GM18511 (cell line): ENCODE results near the gene GRB7.
"Not testable (repeated sequence)": the region's sequence is repeated elsewhere in the genome, so short reads cannot be mapped to it uniquely, and the experiment has no call there.

ENCODE experiments used
- ATAC-seq: cut with Tn5 transposase; IDR thresholded peaks from one replicate; pipeline ENCODE4 v1.9.1; 2021; ENCODE audit warnings: mild to moderate bottlenecking, moderate library complexity; ENCODE audit not compliant: unreplicated experiment

Gene GRB7

DNA sequence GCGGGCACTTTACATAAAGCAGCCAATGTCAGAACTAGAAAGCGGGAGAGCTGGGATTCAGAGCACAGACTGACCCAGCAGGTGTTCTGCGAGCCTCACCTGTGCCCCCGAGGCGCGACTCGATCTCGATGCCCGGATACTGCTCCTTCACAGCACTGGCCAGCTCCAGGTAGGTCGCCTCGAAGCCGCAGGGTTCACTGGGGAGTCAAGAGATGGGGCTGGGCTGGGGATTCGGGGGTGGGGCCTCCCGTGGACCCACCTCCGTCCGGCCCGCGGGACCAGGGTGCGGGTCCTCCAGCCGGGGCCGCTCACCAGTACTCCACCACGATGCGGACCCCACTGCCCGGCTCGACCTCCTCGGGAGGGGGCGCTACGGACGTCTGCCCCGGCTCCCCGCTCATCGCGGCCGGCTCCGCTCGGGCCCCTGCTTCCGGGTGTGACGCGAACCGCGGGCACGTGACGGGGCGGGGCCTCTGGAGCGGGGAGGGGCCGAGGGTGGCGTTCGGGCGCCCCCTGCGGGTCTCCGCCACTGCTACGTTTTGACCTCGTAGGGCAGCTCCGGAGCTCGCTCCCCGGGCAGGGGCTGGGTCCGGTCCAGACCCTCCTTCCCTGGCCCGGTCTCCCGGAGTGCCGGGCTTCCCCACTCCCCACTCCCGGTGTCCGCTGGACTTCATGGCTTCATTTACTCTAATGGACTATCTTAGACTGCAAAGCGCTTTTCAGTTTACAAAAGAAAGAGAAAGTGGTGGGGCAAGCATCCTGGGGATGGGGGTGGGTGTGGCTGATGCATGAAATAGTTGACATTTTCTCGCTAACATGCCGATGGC is 7.4 kb upstream of the GRB7 start, which contains the start of gene MIEN1:
Gene MIEN1, minus strand, starts transcription at position 438 of the 827 bp plus-strand sequence. Its CDS starts 37 bp downstream, at position 401.
- ATAC-seq: peak; percentile 86

DNA sequence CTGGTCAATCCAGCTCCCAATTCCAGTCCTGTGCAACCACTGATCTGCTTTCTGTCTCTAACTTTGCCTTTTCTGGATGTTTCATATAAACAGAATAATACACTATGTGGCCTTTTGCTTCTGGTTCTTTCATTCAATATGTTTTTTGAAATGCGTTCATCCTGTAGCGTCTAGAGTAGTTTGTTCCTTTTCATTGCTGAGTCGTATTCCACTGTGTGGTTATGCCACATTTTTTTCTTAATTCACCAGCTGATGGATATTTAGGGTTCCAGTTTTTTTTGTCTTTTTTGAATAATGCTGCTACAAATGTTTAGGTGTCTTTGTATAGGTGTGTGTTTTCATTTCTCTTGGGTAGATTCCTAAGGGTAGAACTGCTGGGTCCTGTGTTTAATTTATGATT is 5.2 kb upstream of the GRB7 start:
- no peak for ATAC-seq

DNA sequence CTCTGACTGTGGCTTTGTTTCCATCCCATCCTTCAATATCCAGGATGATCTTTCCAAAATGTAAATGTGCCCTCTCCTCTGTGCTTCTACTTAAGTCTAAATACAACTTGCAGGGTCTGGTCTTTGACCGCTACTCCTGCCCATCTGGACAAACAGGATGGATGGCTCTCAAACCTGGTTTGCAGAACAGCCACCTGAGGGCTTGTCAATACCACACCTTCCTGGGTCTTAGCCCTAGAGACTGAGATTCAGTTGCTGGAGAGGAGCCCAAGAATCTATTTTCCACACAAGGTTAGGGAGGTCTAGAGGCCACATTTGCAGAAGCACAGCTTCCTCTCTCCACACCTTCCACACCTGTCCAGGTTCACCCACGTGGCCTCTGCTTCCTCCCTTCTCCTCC is 1.9 kb upstream of the GRB7 start:
- no peak for ATAC-seq

DNA sequence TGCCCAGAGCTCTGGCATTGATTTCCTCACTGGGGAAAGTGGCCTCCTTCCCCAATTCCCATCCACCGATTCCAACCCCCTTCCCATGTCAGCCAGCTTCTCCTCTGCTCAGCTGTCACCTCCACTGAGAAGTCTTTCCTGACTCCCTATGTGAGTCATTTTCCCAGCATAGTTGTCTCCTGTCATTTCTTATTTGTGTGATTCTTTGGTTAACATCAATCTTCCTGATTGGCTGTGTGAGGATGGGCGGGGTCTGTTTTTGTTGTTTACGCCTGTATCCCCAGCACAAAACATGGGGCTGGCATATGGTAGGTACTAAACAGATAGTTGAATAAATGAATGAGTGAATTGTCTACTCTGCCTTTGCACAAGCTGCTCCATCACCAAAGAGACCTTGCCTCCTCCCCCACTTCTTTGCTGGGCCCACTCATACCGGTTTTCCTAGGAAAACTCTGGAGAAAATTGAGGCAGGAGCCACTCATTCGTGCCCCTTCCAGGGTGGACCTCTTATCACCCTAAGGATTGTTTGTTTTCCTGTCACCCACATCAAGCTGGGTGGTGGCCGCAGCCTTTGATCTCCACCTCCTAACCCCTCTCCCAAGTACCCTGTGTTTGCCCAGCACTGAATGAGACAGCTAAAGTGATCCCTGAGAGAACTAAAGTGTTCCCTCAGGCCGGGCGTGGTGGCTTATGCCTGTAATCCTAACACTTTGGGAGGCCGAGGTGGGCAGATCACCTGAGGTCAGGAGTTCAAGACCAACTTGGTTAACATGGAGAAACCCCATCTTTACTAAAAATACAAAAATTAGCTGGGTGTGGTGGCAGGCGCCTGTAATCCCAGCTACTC is 1.2 kb upstream of the GRB7 start:
- no peak for ATAC-seq

DNA sequence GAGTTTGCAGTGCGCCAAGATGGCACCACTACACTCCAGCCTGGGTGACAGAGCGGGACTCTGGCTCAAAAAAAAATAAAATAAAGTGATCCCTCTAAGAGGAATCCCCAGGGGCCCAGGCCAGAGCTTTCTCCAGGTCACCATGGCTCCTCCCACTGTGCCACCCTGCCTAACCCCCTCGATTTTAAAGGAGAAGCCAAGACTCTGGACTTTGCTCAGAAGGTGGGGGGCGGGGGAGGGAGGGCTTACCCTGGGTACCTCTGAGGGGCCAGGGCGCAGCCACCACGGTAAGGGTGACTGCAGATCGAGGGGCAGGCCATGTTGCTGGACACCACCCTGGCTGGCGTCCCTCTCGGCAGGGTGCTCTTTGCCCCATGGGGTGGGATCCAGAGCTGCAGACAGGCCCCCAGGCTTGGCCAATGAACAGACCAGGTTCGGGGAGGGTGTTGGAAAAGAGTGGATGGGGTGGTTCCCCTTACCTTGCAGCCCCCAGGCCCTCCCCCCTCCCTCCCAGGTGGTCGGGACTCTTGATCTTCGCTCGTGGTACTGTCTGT is 455 bp upstream of the GRB7 start:
- no peak for ATAC-seq

DNA sequence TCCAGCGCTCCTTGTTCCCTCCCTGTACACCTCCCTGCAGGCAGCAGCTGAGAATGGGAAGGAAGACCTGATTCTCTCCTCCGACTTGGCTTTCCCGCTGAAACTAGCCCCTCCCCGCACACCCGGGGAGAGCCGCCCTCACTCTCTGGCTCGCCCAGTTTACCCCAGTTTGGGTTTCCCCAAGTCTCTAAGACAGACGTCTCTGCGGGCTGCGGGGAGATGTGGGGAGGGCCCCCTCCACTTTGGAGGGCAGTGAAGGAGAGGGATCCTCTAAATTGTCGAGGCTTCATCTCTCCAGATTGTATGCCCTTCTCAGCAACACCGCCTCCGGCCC is 797 bp downstream of the GRB7 start:
- no peak for ATAC-seq

DNA sequence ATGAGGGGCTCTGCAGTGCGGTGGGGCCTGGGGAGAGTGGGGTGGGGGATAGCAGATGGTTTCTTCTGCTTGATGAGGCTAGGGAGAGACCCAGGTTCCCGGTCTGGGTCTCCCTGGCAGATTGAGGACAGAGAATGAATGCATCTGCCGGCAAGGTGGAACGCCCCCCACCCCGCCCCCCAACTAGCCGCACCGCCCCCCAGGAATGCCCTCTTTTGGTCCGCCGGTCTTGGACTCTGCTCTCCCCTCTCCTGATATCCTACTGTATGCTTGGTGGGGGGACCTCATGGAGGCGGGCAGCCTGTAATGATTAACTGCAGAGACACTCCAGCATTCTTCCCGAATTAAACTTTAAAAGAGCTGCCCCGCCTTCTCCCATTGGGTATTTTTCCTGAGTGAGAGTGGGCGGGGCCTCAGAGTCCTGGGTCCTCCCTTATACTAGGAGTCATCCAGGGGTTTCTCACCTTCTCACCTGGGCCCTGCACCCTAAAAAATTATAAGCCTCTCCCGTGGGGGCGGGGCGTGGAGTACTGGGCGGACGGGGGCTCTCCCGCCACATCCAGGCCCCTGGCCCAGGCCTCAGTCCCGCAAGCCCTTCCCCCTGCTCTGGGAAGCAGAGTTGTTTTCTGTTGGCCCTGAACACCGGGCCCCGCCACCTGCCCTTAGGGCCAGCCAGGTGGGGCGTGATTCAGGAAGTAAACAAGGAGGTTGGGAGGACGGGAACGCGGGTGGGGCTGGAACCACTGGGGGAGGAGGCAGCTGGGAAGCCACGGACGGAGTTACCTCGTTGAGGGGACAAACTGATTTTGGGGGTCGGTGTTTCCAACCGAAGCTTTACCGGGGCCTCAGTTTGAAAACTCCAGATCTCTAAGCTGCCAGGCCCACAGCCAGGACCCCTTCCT is 1.5 kb downstream of the GRB7 start:
- no peak for ATAC-seq

DNA sequence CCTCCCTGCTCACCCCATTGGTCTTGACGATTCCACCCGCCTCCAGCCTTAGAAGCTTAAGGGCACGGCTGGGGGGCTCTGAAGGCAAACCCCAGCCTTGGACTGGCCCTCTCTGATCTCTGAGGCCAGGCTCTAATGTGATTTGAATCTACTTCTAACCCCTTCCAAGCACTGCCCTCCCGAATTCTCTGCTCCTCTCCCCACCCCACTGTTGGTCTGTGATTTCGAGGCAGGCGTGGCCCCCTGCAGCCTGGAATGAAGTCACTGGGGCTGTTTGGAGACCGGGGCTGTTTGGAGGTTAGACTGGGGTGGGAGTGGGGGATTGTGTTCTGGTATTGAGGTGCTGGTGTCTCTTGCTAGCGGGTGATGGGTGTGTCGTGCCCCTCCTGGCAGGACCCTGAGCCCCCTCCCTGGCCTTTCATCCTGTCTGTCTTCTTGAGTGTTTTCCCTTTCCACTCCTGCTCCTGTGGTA is 2.2 kb downstream of the GRB7 start:
- no peak for ATAC-seq

DNA sequence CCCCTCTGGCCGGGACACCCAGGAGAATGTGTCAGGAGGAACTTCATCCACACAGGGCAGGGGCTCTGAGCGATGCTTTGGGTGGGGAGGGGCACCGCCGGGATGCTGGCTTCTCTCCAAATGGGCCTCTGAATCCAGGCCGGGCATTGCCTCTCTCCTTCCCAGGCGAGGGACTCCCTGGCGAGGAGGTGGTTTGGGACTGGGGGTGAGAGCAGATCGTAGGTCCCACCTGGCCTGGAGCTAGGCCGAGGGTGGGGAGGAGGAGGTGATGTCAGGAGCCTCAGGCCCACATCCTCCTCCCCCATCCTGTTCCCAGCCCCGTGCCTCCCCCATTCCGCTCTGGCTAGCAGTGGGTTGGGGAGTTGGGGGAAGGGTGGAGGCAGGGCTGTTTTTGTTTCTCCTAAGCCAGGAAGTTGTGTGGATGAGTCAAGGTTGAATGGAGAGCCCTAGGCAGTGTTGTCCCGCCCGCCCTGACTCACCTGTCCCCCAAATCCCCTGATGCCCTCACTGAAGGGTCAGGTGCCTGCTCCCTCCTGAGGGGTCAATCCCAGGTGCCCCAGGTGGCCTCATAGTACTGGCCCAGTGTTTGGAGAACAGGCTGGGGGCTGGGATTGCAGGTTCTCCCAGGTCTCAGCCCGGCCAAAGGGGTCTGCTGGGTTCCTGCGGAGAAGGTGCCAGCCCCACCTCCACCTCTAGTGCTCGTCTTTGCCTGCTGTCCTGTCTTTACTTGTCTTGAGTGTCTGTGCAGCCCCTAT is 2.8 kb downstream of the GRB7 start:
- no peak for ATAC-seq

DNA sequence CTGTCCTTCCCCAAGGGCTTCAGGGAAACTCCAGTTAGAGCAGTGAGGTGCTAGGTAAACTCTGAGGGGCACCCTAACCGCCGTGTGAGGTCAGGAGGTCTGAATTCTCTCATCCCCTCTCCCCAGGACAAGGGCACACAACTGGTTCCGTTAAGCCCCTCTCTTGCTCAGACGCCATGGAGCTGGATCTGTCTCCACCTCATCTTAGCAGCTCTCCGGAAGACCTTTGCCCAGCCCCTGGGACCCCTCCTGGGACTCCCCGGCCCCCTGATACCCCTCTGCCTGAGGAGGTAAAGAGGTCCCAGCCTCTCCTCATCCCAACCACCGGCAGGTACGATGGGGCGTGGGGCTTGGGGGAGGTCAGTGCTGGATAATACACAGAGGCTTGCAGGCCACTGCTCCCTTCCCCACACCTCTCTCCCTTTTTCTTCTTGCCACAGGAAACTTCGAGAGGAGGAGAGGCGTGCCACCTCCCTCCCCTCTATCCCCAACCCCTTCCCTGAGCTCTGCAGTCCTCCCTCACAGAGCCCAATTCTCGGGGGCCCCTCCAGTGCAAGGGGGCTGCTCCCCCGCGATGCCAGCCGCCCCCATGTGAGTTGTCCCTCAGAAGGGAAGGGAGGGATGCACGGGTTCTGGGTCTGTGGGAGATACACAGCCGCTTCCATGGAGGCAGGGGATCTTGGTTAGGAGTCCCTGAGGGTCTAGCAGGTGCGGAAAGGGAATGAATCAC is 4.6 kb downstream of the GRB7 start:
- ATAC-seq: no peak

DNA sequence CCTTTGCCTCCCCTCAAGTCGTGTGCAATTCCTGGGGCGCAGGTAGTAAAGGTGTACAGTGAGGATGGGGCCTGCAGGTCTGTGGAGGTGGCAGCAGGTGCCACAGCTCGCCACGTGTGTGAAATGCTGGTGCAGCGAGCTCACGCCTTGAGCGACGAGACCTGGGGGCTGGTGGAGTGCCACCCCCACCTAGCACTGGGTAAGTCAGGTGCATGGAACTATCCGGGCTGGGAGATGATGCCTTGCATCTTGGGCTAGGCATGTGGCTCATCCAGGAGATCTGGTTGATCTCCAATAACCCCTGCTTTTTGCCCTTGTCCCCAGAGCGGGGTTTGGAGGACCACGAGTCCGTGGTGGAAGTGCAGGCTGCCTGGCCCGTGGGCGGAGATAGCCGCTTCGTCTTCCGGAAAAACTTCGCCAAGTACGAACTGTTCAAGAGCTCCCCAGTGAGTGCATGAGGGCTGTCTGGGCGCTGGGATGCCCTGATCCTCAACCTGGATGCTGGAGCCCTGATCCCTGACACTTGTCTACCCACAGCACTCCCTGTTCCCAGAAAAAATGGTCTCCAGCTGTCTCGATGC is 5.2 kb downstream of the GRB7 start:
- ATAC-seq: no peak

DNA sequence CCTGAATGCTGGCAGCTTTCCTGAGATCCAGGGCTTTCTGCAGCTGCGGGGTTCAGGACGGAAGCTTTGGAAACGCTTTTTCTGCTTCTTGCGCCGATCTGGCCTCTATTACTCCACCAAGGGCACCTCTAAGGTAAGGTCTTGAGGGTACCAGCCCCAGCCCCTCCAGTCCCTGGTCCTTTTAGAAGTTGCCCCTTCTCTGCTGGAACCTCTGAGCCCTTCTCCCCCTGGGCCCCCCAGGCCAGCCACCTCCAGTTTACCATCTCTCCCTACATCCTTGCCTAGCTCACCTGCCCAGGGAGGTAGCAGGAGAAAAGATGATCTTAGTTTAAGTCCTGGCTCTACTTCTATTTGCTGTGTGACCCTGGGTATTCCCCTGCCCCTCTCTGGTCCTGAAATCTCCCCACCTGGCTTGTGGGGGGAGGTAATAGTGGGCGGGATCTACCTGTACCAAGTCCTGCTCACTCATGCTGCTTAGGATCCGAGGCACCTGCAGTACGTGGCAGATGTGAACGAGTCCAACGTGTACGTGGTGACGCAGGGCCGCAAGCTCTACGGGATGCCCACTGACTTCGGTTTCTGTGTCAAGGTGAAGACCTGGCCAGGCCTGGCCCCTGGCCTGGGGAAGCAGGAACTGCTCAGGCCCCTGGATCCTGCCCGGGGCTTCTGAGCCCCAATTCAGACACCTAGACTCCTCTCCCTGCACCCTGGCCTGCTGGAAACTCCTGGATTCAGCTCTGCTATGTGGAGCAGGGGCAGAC is 6.5 kb downstream of the GRB7 start:
- no peak for ATAC-seq

DNA sequence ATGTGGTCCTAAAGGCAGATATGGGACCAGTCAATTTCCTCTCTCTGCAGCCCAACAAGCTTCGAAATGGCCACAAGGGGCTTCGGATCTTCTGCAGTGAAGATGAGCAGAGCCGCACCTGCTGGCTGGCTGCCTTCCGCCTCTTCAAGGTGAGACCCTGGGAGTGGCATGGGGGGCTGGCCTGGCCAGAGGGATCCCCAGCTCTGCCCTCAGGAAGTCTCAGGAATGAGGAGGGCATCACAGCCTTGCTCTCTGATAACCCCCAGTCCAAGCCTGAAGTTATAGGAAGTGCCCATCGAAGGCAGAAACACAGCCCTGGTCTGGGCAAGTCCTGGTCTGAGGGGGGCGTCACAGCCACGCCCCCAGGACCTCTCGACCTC is 7.1 kb downstream of the GRB7 start:
- ATAC-seq: no peak

DNA sequence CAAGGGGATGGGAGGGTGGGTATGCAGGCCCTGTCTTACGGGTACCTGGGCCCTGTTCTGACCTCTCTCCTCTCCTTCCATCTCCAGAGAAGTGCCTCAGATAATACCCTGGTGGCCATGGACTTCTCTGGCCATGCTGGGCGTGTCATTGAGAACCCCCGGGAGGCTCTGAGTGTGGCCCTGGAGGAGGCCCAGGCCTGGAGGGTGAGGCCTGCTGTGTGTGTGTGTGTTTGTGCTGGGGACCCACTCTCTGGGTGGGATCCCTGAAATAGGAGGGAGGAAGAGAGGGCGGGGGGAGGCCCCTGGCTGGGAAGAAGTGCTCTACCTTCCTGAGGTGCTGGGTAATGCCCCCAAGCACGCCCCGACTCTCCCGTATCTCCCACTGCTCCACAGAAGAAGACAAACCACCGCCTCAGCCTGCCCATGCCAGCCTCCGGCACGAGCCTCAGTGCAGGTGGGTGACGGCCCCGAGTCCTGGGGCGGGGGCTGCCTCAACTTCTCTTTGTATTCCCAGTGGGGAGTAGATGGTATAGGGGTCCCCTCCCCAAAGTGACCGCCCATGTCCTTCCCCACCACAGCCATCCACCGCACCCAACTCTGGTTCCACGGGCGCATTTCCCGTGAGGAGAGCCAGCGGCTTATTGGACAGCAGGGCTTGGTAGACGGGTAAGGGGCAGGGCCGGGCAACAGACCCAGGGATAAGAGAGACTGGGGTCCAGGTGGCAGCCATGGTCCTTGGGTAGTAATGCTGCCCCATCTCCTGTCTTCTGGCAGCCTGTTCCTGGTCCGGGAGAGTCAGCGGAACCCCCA is 7.8 kb downstream of the GRB7 start:
- no peak for ATAC-seq

DNA sequence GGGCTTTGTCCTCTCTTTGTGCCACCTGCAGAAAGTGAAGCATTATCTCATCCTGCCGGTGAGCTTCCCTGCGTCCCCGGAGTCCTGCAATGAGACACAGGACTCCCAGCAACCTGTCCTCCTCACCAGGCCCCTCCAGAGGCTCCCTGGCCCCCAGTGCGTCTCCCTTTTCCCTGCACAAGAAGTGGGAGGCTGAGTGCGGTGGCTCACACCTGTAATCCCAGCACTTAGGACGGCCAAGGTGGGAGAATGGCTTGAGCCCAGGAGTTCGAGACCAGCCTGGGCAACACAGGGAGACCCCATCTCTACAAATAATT is 8.4 kb downstream of the GRB7 start:
- no peak for ATAC-seq

DNA sequence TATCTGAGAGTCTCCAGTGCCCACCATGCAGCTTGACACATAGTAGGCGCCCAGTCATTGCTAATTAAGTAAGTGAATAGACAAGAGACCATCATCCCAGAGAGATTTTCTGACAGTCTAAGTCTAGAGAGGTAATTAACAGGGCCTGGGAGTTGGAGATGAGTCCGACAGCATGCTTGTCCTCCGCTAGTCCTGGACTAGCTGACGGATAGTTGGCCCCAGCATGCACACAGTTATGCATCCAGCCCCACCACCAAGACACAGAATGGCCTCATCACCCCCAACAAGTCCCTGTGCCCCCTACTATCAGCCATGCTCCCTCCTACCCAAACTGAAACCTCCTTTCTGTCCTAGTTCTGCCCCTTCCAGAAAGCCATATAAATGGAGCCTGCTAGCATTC is 10.0 kb downstream of the GRB7 start:
- no peak for ATAC-seq

DNA sequence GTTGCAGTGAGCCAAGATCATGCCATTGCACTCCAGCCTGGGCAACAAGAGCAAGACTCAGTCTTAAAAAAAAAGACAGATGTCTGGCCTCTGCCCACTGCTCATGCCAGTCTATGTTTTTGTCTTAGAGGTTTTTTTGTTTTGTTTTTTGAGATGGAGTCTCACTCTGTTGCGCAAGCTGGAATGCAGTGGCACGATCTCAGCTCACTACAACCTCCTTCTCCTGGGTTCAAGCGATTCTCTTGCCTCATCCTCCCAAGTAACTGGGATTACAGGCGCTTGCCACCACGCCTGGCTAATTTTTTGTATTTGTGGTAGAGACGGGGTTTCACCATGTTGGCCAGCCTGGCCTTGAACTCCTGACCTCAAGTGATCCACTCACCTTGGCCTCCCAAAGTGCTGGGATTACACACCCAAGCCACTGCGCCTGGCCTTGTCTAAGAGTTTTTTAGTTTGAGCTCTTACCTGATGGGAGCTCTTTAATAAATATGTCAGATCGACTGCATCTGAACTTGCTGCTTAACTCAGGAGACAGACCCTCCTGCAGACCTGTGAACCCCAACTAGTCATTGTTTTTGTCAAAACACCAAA is 10.8 kb downstream of the GRB7 start:
- not testable (repeated sequence) for ATAC-seq
